ENCODE data around the gene SRBD1. TPM values are rescaled to one million over a fixed set of nuclear protein-coding genes. Genes with fewer than 3 reads are reported as not detected.

The SRBD1 gene
- total and polyA plus RNA-seq, 8 donors, result 13.4 to 20.0 (median 17.6) TPM

DNA sequence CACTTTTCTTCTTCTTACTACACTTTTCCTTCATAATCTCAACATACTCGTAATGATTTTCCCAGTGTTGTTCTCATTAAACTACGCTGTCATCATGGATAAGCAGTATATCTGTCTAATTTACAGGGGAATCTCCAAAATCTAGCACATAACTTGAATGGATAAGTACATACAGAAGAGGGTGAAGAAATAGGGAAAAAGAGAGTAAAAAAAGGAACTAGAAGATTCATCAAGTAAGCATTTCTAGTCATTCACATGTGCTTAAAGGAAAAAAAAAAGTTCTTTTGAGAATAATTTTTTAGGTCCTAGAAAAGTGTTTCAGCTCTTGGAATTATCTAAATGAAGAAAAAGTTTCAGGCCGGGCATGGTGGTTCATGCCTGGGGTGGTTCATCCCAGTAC lies 51.6 kb downstream of the SRBD1 start:
- DNase-seq, result no peak
- TF ChIP-seq, protein P1, sequence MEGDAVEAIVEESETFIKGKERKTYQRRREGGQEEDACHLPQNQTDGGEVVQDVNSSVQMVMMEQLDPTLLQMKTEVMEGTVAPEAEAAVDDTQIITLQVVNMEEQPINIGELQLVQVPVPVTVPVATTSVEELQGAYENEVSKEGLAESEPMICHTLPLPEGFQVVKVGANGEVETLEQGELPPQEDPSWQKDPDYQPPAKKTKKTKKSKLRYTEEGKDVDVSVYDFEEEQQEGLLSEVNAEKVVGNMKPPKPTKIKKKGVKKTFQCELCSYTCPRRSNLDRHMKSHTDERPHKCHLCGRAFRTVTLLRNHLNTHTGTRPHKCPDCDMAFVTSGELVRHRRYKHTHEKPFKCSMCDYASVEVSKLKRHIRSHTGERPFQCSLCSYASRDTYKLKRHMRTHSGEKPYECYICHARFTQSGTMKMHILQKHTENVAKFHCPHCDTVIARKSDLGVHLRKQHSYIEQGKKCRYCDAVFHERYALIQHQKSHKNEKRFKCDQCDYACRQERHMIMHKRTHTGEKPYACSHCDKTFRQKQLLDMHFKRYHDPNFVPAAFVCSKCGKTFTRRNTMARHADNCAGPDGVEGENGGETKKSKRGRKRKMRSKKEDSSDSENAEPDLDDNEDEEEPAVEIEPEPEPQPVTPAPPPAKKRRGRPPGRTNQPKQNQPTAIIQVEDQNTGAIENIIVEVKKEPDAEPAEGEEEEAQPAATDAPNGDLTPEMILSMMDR (IDR thresholded peaks at IDR 0.05), result no peak
- Histone ChIP-seq H3K36me3 (peaks cover 0 to 5% of the 10 kb centered on the region in 2 donors), H3K27ac (no peak overlapping the region), H3K27me3 (no peaks in the 10 kb centered on the region), H3K4me1 (no peaks in the 10 kb centered on the region), H3K4me3 (no peak overlapping the region), H3K9me3 (no peaks in the 10 kb centered on the region)
- intact Hi-C loops (cut with DNase I), result no loop called here
- ATAC-seq, result no peak

- no peak overlapping the region for H3K27ac ChIP-seq
- H3K4me1 ChIP-seq, result no peaks in the 10 kb centered on the region
- intact Hi-C loops (cut with DNase I), result no loop called here
- H3K4me3 ChIP-seq, result no peak overlapping the region
- no peaks in the 10 kb centered on the region for H3K27me3 ChIP-seq
- TF ChIP-seq, protein P1 (IDR thresholded peaks at IDR 0.05), result no peak
- H3K9me3 ChIP-seq, result no peaks in the 10 kb centered on the region
- DNase-seq (no peak), ATAC-seq (no peak)
- H3K36me3 ChIP-seq, result peaks cover 0 to 5% of the 10 kb centered on the region in 2 donors
Measured at GRCh38 chr2:45554742-45555140, 56.3 kb downstream of the SRBD1 start.

DNA sequence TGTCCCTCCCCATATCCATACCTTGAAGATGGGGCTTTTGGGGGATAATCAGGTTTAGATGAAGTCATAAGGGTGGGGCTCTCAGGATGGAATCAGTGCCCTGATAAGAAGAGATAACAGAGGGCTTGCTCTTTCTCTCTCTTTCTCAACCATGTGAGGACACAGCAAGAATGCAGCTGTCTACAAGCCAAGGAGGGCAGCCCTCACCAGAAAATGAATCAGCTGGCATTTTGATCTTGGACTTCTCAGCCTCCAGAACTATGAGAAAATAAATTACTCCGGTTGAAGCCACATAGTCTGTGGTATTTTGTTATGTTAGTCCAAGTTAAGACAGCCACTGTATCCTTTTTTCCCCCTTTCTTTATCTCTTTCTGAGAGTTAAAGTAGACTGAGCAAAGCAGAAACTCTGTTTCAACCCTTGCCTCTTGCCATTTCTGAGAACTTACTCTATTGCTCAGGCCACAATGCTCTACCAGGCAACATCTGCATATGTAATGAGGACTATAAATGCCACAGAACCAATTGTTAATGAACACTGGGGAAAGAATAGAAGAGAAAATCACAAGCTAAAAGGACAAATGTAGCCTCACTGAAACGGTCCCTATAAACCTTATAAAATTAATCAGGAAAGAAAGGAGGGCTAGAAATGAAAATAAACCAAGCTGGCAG lies 56.9 kb downstream of the SRBD1 start:
- no peak for ATAC-seq
- Histone ChIP-seq H3K27ac (no peak overlapping the region), H3K4me3 (no peak overlapping the region), H3K36me3 (peaks cover 0 to 8% of the 10 kb centered on the region in 2 donors), H3K9me3 (no peaks in the 10 kb centered on the region), H3K4me1 (no peaks in the 10 kb centered on the region), H3K27me3 (no peaks in the 10 kb centered on the region)
- TF ChIP-seq, protein P1 (IDR thresholded peaks at IDR 0.05), result no peak
- no peak for DNase-seq
- intact Hi-C loops (cut with DNase I), result no loop called here

DNA sequence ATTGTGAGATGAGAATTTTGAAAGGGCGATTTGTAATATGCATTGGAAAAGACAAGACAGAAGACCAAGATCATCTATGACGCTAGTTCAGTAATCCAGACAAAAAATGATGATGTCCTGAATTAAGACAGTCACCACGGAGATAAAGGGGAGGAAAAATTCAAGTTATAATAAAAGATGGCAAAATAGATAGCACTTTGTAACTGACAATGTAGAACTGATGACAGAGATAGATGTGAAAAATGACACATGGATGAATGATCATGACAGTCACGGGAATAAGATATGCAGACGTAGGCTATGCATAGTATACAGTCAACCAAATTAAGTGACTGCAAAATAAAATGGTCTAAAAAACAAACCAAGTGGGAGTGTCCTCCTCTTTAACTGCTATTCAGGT lies 59.2 kb downstream of the SRBD1 start:
- Histone ChIP-seq H3K4me3 (no peak overlapping the region), H3K27ac (no peak overlapping the region), H3K9me3 (no peaks in the 10 kb centered on the region), H3K36me3 (peaks cover 0 to 15% of the 10 kb centered on the region in 2 donors), H3K4me1 (no peaks in the 10 kb centered on the region), H3K27me3 (no peaks in the 10 kb centered on the region)
- intact Hi-C loops (cut with DNase I), result no loop called here
- DNase-seq (no peak), ATAC-seq (no peak)
- TF ChIP-seq, protein P1 (IDR thresholded peaks at IDR 0.05), result no peak

GRCh38 chr2:45545943-45546342 lies 65.1 kb downstream of the SRBD1 start:
- no peaks in the 10 kb centered on the region for H3K27me3 ChIP-seq
- H3K36me3 ChIP-seq, result peaks cover 0 to 71% of the 10 kb centered on the region in 2 donors
- ATAC-seq (no peak), DNase-seq (no peak)
- no peak overlapping the region for H3K27ac ChIP-seq
- TF ChIP-seq, protein P1 (IDR thresholded peaks at IDR 0.05), result no peak
- peaks cover 0 to 15% of the 10 kb centered on the region in 2 donors for H3K9me3 ChIP-seq
- no peaks in the 10 kb centered on the region for H3K4me1 ChIP-seq
- no peak overlapping the region for H3K4me3 ChIP-seq
- intact Hi-C loops (cut with DNase I), result no loop called here

All from left lung (tissue), 10 donors.